CD14-positive monocyte (primary cell): ENCODE results near the gene HDAC6. TPM values are rescaled to one million over a fixed set of nuclear protein-coding genes. Genes with fewer than 3 reads are reported as not detected.

Source experiments
- DNase-seq, 3 donors: peaks; one replicate each; pipeline ENCODE4 v3.0.0-alpha.2; 2011 to 2022
- H2AFZ ChIP-seq: 2 replicates; pipeline ENCODE4 v1.6.0; 2012; ENCODE audit warnings: mild to moderate bottlenecking, low read depth, low read length, inconsistent platforms; ENCODE audit not compliant: insufficient read depth, poor library complexity, severe bottlenecking
- H3K27ac ChIP-seq, 2 donors: 1 replicate in 1 of 2; 2 replicates in 1 of 2; pipeline ENCODE4 v1.5.1; 2012 to 2013; ENCODE audit warnings: low read length in 2 of 2, control low read depth in 1 of 2, inconsistent platforms in 1 of 2, low read depth in 1 of 2, mild to moderate bottlenecking in 1 of 2
- H3K27me3 ChIP-seq, 2 donors: one replicate each; pipeline versions ENCODE4 v1.6.0 to v1.6.1; 2011 to 2013; ENCODE audit warnings: low read length in 2 of 2; ENCODE audit not compliant: control insufficient read depth in 2 of 2, insufficient read depth in 2 of 2
- H3K36me3 ChIP-seq, 2 donors: replicated peaks in 1 of 2; 1 replicate in 1 of 2; 2 replicates in 1 of 2; pipeline versions ENCODE4 v1.5.1 to v1.6.1; 2012 to 2013; ENCODE audit warnings: low read length in 2 of 2, control low read depth in 1 of 2, inconsistent platforms in 1 of 2, mild to moderate bottlenecking in 1 of 2; ENCODE audit not compliant: insufficient read depth in 2 of 2, control insufficient read depth in 1 of 2
- H3K4me1 ChIP-seq, 2 donors: 1 replicate in 1 of 2; 2 replicates in 1 of 2; pipeline versions ENCODE4 v1.5.1 to v1.6.1; 2012 to 2013; ENCODE audit warnings: low read length in 2 of 2, control low read depth in 1 of 2, inconsistent platforms in 1 of 2, mild to moderate bottlenecking in 1 of 2, moderate library complexity in 1 of 2; ENCODE audit not compliant: insufficient read depth in 2 of 2, control insufficient read depth in 1 of 2
- H3K4me2 ChIP-seq: replicated peaks from 2 replicates; pipeline ENCODE3; 2012; ENCODE audit warnings: low read length, moderate library complexity, mild to moderate bottlenecking; ENCODE audit not compliant: poor library complexity, severe bottlenecking; ENCODE audit errors: extremely low read depth
- H3K4me3 ChIP-seq, 3 experiments: fragments of 200-600 bp in 1 of 3; sonication (generic) in 1 of 3; replicated peaks in 1 of 3; 1 replicate in 2 of 3; 2 replicates in 1 of 3; pipeline ENCODE4 v1.5.1; 2011 to 2013; ENCODE audit warnings: low read length in 3 of 3, mild to moderate bottlenecking in 3 of 3, control low read depth in 2 of 3, low read depth in 2 of 3, inconsistent platforms in 1 of 3, moderate library complexity in 1 of 3
- H3K79me2 ChIP-seq: 2 replicates; pipeline ENCODE4 v1.6.0; 2012; ENCODE audit warnings: mild to moderate bottlenecking, control low read depth, inconsistent platforms, low read length, moderate library complexity; ENCODE audit not compliant: insufficient read depth
- H3K9ac ChIP-seq: 2 replicates; pipeline ENCODE4 v1.6.0; 2017; ENCODE audit warnings: low read length, mild to moderate bottlenecking; ENCODE audit not compliant: insufficient read depth, poor library complexity, severe bottlenecking
- H3K9me3 ChIP-seq, 2 donors: replicated peaks in 1 of 2; 1 replicate in 1 of 2; 2 replicates in 1 of 2; pipeline versions ENCODE4 v1.5.1 to v1.6.1; 2012 to 2013; ENCODE audit warnings: low read length in 2 of 2, control low read depth in 1 of 2; ENCODE audit not compliant: control insufficient read depth in 1 of 2, insufficient read depth in 1 of 2
- H4K20me1 ChIP-seq: 2 replicates; pipeline ENCODE4 v1.6.0; 2012; ENCODE audit warnings: mild to moderate bottlenecking, low read length, control low read depth, moderate library complexity; ENCODE audit not compliant: insufficient read depth
- H3K27ac Mint-ChIP-seq, 7 donors: one replicate each; pipeline ENCODE4 v1.8.0; 2020; ENCODE audit warnings: mild to moderate bottlenecking in 7 of 7, mixed read lengths in 7 of 7, moderate library complexity in 6 of 7, inconsistent platforms in 2 of 7
- H3K27me3 Mint-ChIP-seq, 3 donors: one replicate each; pipeline ENCODE4 v1.8.0; 2021 to 2022; ENCODE audit warnings: low read depth in 3 of 3, mild to moderate bottlenecking in 3 of 3, mixed read lengths in 3 of 3, moderate library complexity in 3 of 3, inconsistent platforms in 1 of 3
- H3K36me3 Mint-ChIP-seq, 2 donors: one replicate each; pipeline ENCODE4 v1.8.0; 2020; ENCODE audit warnings: mixed read lengths in 2 of 2, inconsistent platforms in 1 of 2, mild to moderate bottlenecking in 1 of 2
- H3K4me1 Mint-ChIP-seq: one replicate; pipeline ENCODE4 v1.8.0; 2020; ENCODE audit warnings: mild to moderate bottlenecking, mixed read lengths
- H3K4me3 Mint-ChIP-seq, 2 donors: one replicate each; pipeline ENCODE4 v1.8.0; 2020; ENCODE audit warnings: mild to moderate bottlenecking in 2 of 2, mixed read lengths in 2 of 2, moderate library complexity in 1 of 2
- H3K9me3 Mint-ChIP-seq, 7 donors: one replicate each; pipeline ENCODE4 v1.8.0; 2020 to 2022; ENCODE audit warnings: mixed read lengths in 7 of 7, mild to moderate bottlenecking in 6 of 7, moderate library complexity in 6 of 7, inconsistent platforms in 2 of 7
- CTCF ChIP-seq: fragments of 200-600 bp; IDR thresholded peaks from one replicate; pipeline ENCODE4 v1.8.0; 2022; ENCODE audit warnings: antibody characterized with exemption, mild to moderate bottlenecking
- WGBS: methylation state at CpG from one replicate; pipeline ENCODE4 v1.1.5; 2013; ENCODE audit warnings: missing lambda C conversion rate; ENCODE audit not compliant: insufficient coverage; 5-methylcytosine and 5-hydroxymethylcytosine counted together
- intact Hi-C, 2 donors: fragments of 100-400 bp; cut with micrococcal nuclease; formaldehyde crosslinking; loops; one replicate each; pipeline versions ENCODE4 v1.15.0 to v1.15.1; 2023
- polyA plus RNA-seq, 3 donors: library from polyadenylated mRNA; depleted of rRNA in 1 of 3; unstranded in 2 of 3; stranded (reverse) in 1 of 3; fragments of 300-500 nt in 2 of 3; fragments of >200 nt in 1 of 3; fragmentation: Illumina TruSeq in 2 of 3; gene quantifications; 1 replicate in 2 of 3; 2 replicates in 1 of 3; pipeline ENCODE4 v1.2.3, GENCODE V29; 2012 to 2021

The HDAC6 gene
- polyA plus RNA-seq, 3 donors: 12.7 to 67.0 (median 19.7) TPM

GRCh38 chrX:48761674-48762471 is 40.0 kb upstream of the HDAC6 start, which contains the start of gene GLOD5:
Gene GLOD5, plus strand, starts transcription at chrX:48761747. Its CDS starts 44 bp downstream, at chrX:48761791.
- Histone ChIP-seq H3K9ac (no peak within 1 kb of the TSS), H3K4me2 (no peak within 1 kb of the TSS), H3K27me3 (no peaks in the 10 kb centered on the region), H4K20me1 (no peaks in the 10 kb centered on the region), H3K9me3 (no peaks in the 10 kb centered on the region), H3K4me3 (no peak within 1 kb of the TSS), H2AFZ (no peak within 1 kb of the TSS), H3K27ac (no peak within 1 kb of the TSS), H3K36me3 (no peaks in the 10 kb centered on the region), H3K79me2 (no peaks in the 10 kb centered on the region), H3K4me1 (no peaks in the 10 kb centered on the region)
- Mint-ChIP-seq H3K4me1 (peaks cover 3% of the 10 kb centered on the region), H3K36me3 (no peaks in the 10 kb centered on the region), H3K9me3 (peaks cover 0 to 5% (median 0%) of the 10 kb centered on the region in 7 donors), H3K4me3 (no peak within 1 kb of the TSS), H3K27me3 (peaks cover 0 to 14% (median 0%) of the 10 kb centered on the region in 3 donors), H3K27ac (no peak within 1 kb of the TSS)
- TF ChIP-seq CTCF: no peak
- intact Hi-C loops: no loop called here
- no peak for DNase-seq
- WGBS: 40% methylated on average over 2 of the region's 12 CpGs

GRCh38 chrX:48769230-48769629 is 32.6 kb upstream of the HDAC6 start:
- no peaks in the 10 kb centered on the region for H3K4me1 ChIP-seq
- H3K27ac ChIP-seq: no peak overlapping the region
- H3K9ac ChIP-seq: no peak overlapping the region
- H3K27me3 Mint-ChIP-seq: peaks cover 0 to 4% (median 1%) of the 10 kb centered on the region in 3 donors
- no peak overlapping the region for H2AFZ ChIP-seq
- H3K36me3 Mint-ChIP-seq: no peaks in the 10 kb centered on the region
- H3K27me3 ChIP-seq: no peaks in the 10 kb centered on the region
- no peaks in the 10 kb centered on the region for H4K20me1 ChIP-seq
- peaks cover 0 to 8% (median 0%) of the 10 kb centered on the region in 7 donors for H3K9me3 Mint-ChIP-seq
- no peak overlapping the region for H3K4me3 ChIP-seq
- no peak overlapping the region for H3K4me2 ChIP-seq
- H3K4me3 Mint-ChIP-seq: no peak overlapping the region
- no CpG with 5 or more reads among the region's 6 CpGs for WGBS
- intact Hi-C loops: no loop called here
- no peaks in the 10 kb centered on the region for H3K9me3 ChIP-seq
- no peak for TF ChIP-seq CTCF
- H3K27ac Mint-ChIP-seq: no peak overlapping the region
- DNase-seq: no peak
- H3K4me1 Mint-ChIP-seq: no peaks in the 10 kb centered on the region
- no peaks in the 10 kb centered on the region for H3K36me3 ChIP-seq
- no peaks in the 10 kb centered on the region for H3K79me2 ChIP-seq
